Measurements from ENCODE around the gene MTUS2. TPM values are rescaled to one million over a fixed set of nuclear protein-coding genes. Genes with fewer than 3 reads are reported as not detected.

The MTUS2 gene
- total RNA-seq, 1 experiment from 2014 or later, result not detected

DNA sequence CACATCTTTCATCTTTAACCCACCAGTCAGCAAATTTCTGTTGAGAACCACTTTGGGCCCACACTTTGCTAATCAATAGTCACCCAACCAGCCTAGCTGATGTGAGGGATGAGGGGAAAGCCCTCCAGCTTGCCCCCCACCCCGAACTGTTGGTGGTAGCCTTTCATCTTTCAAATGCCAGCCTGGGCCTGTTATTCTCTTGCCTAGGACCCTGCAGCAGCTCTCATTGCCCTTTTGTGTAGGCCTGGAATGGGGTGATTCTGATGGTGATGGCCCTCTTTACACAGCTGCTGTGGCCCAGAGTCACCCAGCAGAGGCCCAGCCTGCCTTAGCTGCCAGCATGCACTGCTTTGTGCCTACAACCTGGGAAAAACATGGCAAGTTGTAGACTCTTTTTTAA, 480.9 kb downstream of the MTUS2 start:
- BruUV-seq (replicated peaks), result no TSS peak
- no peaks in the 10 kb centered on the region for H3K9me2 ChIP-seq (replicated peaks; ENCODE audit: low read length)
- no peak overlapping the region for H2AFZ ChIP-seq (ENCODE audit: low read length)
- H3K4me1 ChIP-seq (ENCODE audit: insufficient read depth, low read length), result no peaks in the 10 kb centered on the region
- no peak for DNase-seq
- no peak overlapping the region for H3K4me3 ChIP-seq (ENCODE audit: low read length)
- TF ChIP-seq EZH2 (IDR thresholded peaks at IDR 0.05; ENCODE audit: low read length, unreplicated experiment), result no peak
- TF ChIP-seq EZH2phosphoT487 (IDR thresholded peaks at IDR 0.05; ENCODE audit: borderline replicate concordance, low read length), result no peak
- TF ChIP-seq, protein P1, sequence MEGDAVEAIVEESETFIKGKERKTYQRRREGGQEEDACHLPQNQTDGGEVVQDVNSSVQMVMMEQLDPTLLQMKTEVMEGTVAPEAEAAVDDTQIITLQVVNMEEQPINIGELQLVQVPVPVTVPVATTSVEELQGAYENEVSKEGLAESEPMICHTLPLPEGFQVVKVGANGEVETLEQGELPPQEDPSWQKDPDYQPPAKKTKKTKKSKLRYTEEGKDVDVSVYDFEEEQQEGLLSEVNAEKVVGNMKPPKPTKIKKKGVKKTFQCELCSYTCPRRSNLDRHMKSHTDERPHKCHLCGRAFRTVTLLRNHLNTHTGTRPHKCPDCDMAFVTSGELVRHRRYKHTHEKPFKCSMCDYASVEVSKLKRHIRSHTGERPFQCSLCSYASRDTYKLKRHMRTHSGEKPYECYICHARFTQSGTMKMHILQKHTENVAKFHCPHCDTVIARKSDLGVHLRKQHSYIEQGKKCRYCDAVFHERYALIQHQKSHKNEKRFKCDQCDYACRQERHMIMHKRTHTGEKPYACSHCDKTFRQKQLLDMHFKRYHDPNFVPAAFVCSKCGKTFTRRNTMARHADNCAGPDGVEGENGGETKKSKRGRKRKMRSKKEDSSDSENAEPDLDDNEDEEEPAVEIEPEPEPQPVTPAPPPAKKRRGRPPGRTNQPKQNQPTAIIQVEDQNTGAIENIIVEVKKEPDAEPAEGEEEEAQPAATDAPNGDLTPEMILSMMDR (conservative IDR thresholded peaks at IDR 0.05; ENCODE audit: low read depth, low read length), result no peak
- H4K20me1 ChIP-seq (ENCODE audit: low read length), result no peaks in the 10 kb centered on the region
- H3K9ac ChIP-seq (ENCODE audit: low read length), result no peak overlapping the region
- no peak overlapping the region for H3K27ac ChIP-seq (ENCODE audit: low read length)
- CTCF ChIA-PET, result no interaction called here
- H3K9me3 ChIP-seq (ENCODE audit: low read length), result 0 out of 2 replicates have a peak, but pooled peaks cover 4% of the 10 kb centered on the region
- no peaks in the 10 kb centered on the region for H3K79me2 ChIP-seq (ENCODE audit: low read length)
- intact Hi-C loops (cut with micrococcal nuclease), result no loop called here
- POLR2A ChIA-PET (ENCODE audit: unreplicated experiment), result no interaction called here
- no peak overlapping the region for H3K4me2 ChIP-seq (ENCODE audit: low read length)
- H3K36me3 ChIP-seq (ENCODE audit: low read depth, low read length), result no peaks in the 10 kb centered on the region
- no peaks in the 10 kb centered on the region for H3F3A ChIP-seq (ENCODE audit: low read length, unreplicated experiment)
- ATAC-seq, result no peak
- H3K27me3 ChIP-seq (ENCODE audit: low read length), result no peaks in the 10 kb centered on the region

GRCh38 chr13:29304148-29304547, 484.0 kb downstream of the MTUS2 start:
- Histone ChIP-seq H3F3A (ENCODE audit: low read length, unreplicated experiment) (no peaks in the 10 kb centered on the region), H4K20me1 (ENCODE audit: low read length) (no peaks in the 10 kb centered on the region), H2AFZ (ENCODE audit: low read length) (no peak overlapping the region), H3K4me2 (ENCODE audit: low read length) (no peak overlapping the region), H3K4me1 (ENCODE audit: insufficient read depth, low read length) (no peaks in the 10 kb centered on the region), H3K79me2 (ENCODE audit: low read length) (no peaks in the 10 kb centered on the region), H3K4me3 (ENCODE audit: low read length) (no peak overlapping the region), H3K9ac (ENCODE audit: low read length) (no peak overlapping the region), H3K9me3 (ENCODE audit: low read length) (no peaks in the 10 kb centered on the region), H3K27me3 (ENCODE audit: low read length) (no peaks in the 10 kb centered on the region), H3K36me3 (ENCODE audit: low read depth, low read length) (no peaks in the 10 kb centered on the region), H3K27ac (ENCODE audit: low read length) (no peak overlapping the region), H3K9me2 (replicated peaks; ENCODE audit: low read length) (no peaks in the 10 kb centered on the region)
- POLR2A ChIA-PET (ENCODE audit: unreplicated experiment), result no interaction called here
- BruUV-seq (replicated peaks), result no TSS peak
- no peak for TF ChIP-seq EZH2 (IDR thresholded peaks at IDR 0.05; ENCODE audit: low read length, unreplicated experiment)
- TF ChIP-seq, protein P1 (conservative IDR thresholded peaks at IDR 0.05; ENCODE audit: low read depth, low read length), result no peak
- TF ChIP-seq EZH2phosphoT487 (IDR thresholded peaks at IDR 0.05; ENCODE audit: borderline replicate concordance, low read length), result no peak
- DNase-seq, result no peak
- ATAC-seq, result no peak
- CTCF ChIA-PET, result no interaction called here
- intact Hi-C loops (cut with micrococcal nuclease), result no loop called here

GRCh38 chr13:29310806-29311205, 490.7 kb downstream of the MTUS2 start:
- Histone ChIP-seq H3K4me1 (ENCODE audit: insufficient read depth, low read length) (no peaks in the 10 kb centered on the region), H3F3A (ENCODE audit: low read length, unreplicated experiment) (no peaks in the 10 kb centered on the region), H3K9ac (ENCODE audit: low read length) (no peak overlapping the region), H3K27ac (ENCODE audit: low read length) (no peak overlapping the region), H3K4me2 (ENCODE audit: low read length) (no peak overlapping the region), H3K36me3 (ENCODE audit: low read depth, low read length) (no peaks in the 10 kb centered on the region), H2AFZ (ENCODE audit: low read length) (no peak overlapping the region), H3K27me3 (ENCODE audit: low read length) (no peaks in the 10 kb centered on the region), H3K9me3 (ENCODE audit: low read length) (no peaks in the 10 kb centered on the region), H3K9me2 (replicated peaks; ENCODE audit: low read length) (no peaks in the 10 kb centered on the region), H4K20me1 (ENCODE audit: low read length) (no peaks in the 10 kb centered on the region), H3K79me2 (ENCODE audit: low read length) (no peaks in the 10 kb centered on the region), H3K4me3 (ENCODE audit: low read length) (no peak overlapping the region)
- DNase-seq (no peak), ATAC-seq (no peak)
- intact Hi-C loops (cut with micrococcal nuclease), result no loop called here
- BruUV-seq (replicated peaks), result no TSS peak
- POLR2A ChIA-PET (ENCODE audit: unreplicated experiment), result no interaction called here
- CTCF ChIA-PET, result no interaction called here
- TF ChIP-seq EZH2 (IDR thresholded peaks at IDR 0.05; ENCODE audit: low read length, unreplicated experiment), result no peak
- TF ChIP-seq, protein P1 (conservative IDR thresholded peaks at IDR 0.05; ENCODE audit: low read depth, low read length), result no peak
- no peak for TF ChIP-seq EZH2phosphoT487 (IDR thresholded peaks at IDR 0.05; ENCODE audit: borderline replicate concordance, low read length)
